Measurements from ENCODE around the gene HPF1.

Gene HPF1

GRCh38 chr4:169690787-169691186 lies 67.0 kb downstream of the HPF1 start:
- CTCF ChIA-PET, result no interaction called here
- TF ChIP-seq CTCF (IDR thresholded peaks at IDR 0.05; ENCODE audit: control extremely low read depth, extremely low read depth, low read depth, missing control alignments), result no peak
- DNase-seq (ENCODE audit: extremely low spot score), result no peak
- POLR2A ChIA-PET, result no interaction called here

- ChIA-PET POLR2A (no interaction called here), CTCF (interaction anchor here (1.0 to 1.2 kb wide), 3 partner anchors 9 to 26 kb away, joined by 3 to 4 read pairs (median 3); no protein-coding TSS in a partner anchor)
- no peak for DNase-seq (ENCODE audit: extremely low spot score)
- TF ChIP-seq CTCF (IDR thresholded peaks at IDR 0.05; ENCODE audit: control extremely low read depth, extremely low read depth, low read depth, missing control alignments), result no peak
Measured at GRCh38 chr4:169689681-169690080, 68.1 kb downstream of the HPF1 start.

- TF ChIP-seq CTCF (IDR thresholded peaks at IDR 0.05; ENCODE audit: control extremely low read depth, extremely low read depth, low read depth, missing control alignments), result no peak
- no peak for DNase-seq (ENCODE audit: extremely low spot score)
- POLR2A ChIA-PET, result no interaction called here
- CTCF ChIA-PET, result interaction anchor here (1.4 kb wide), 1 partner anchor 10 kb away, joined by 3 read pairs; no protein-coding TSS in a partner anchor
Measured at GRCh38 chr4:169682372-169683047, 75.2 kb downstream of the HPF1 start.

Data from GM10248 (cell line).